ENCODE results near the gene KIF13A.
"Not testable (repeated sequence)": the region's sequence is repeated elsewhere in the genome, so short reads cannot be mapped to it uniquely, and the experiment has no call there.

Gene KIF13A

GRCh38 chr6:17967668-17968518, 19.5 kb downstream of the KIF13A start:
- no peak for DNase-seq

GRCh38 chr6:17966451-17966850, 21.0 kb downstream of the KIF13A start:
- no peak for DNase-seq

GRCh38 chr6:17965397-17965796, 22.0 kb downstream of the KIF13A start:
- DNase-seq: no peak

- DNase-seq: no peak
Measured at GRCh38 chr6:17964633-17965032, 22.8 kb downstream of the KIF13A start.

- DNase-seq: no peak
Measured at GRCh38 chr6:17962436-17963031, 24.9 kb downstream of the KIF13A start.

- no peak for DNase-seq
Measured at GRCh38 chr6:17959302-17959701, 28.1 kb downstream of the KIF13A start.

GRCh38 chr6:17957904-17958620, 29.4 kb downstream of the KIF13A start:
- no peak for DNase-seq

GRCh38 chr6:17957498-17957897, 29.9 kb downstream of the KIF13A start:
- no peak for DNase-seq

- no peak for DNase-seq
Measured at GRCh38 chr6:17957086-17957485, 30.3 kb downstream of the KIF13A start.

- no peak for DNase-seq
Measured at GRCh38 chr6:17950095-17950494, 37.3 kb downstream of the KIF13A start.

GRCh38 chr6:17949168-17949567, 38.3 kb downstream of the KIF13A start:
- DNase-seq: no peak

- no peak for DNase-seq
Measured at GRCh38 chr6:17948725-17949124, 38.7 kb downstream of the KIF13A start.

- DNase-seq: not testable (repeated sequence)
Measured at GRCh38 chr6:17947574-17947973, 39.9 kb downstream of the KIF13A start.

GRCh38 chr6:17945575-17945974, 41.9 kb downstream of the KIF13A start:
- DNase-seq: no peak

GRCh38 chr6:17945111-17945510, 42.3 kb downstream of the KIF13A start:
- DNase-seq: no peak

GRCh38 chr6:17941318-17941717, 46.1 kb downstream of the KIF13A start:
- no peak for DNase-seq

GRCh38 chr6:17940151-17940792, 47.2 kb downstream of the KIF13A start:
- no peak for DNase-seq

GRCh38 chr6:17938901-17939300, 48.5 kb downstream of the KIF13A start:
- DNase-seq: no peak

- no peak for DNase-seq
Measured at GRCh38 chr6:17935188-17936149, 52.0 kb downstream of the KIF13A start.

GRCh38 chr6:17933716-17934115, 53.7 kb downstream of the KIF13A start:
- DNase-seq: no peak

- no peak for DNase-seq
Measured at GRCh38 chr6:17932330-17932852, 55.0 kb downstream of the KIF13A start.

GRCh38 chr6:17931227-17931626, 56.2 kb downstream of the KIF13A start:
- no peak for DNase-seq
